MM.1S (cell line): ENCODE data around the gene FRY.

Experiments
- DNase-seq: peaks from one replicate; pipeline ENCODE4 v3.0.0-alpha.2; 2015
- H2AFZ ChIP-seq: fragments of 300-600 bp; sonication (generic); 2 replicates; pipeline ENCODE4 v1.6.0; 2016; ENCODE audit warnings: antibody characterized with exemption, low read length
- H3F3A ChIP-seq: fragments of 300-600 bp; sonication (generic); 2 replicates; pipeline ENCODE4 v1.6.1; 2016; ENCODE audit warnings: mild to moderate bottlenecking, antibody characterized with exemption, low read length, moderate library complexity, mixed read lengths; ENCODE audit not compliant: insufficient read depth
- H3K27ac ChIP-seq: fragments of 300-600 bp; sonication (generic); 2 replicates; pipeline ENCODE4 v1.5.1; 2016; ENCODE audit warnings: mild to moderate bottlenecking, low read length
- H3K27me3 ChIP-seq: fragments of 300-600 bp; sonication (generic); replicated peaks from 2 replicates; pipeline ENCODE4 v1.6.0; 2016; ENCODE audit warnings: low read length; ENCODE audit not compliant: insufficient read depth
- H3K36me3 ChIP-seq: fragments of 300-600 bp; sonication (generic); replicated peaks from 2 replicates; pipeline ENCODE4 v1.6.1; 2016; ENCODE audit warnings: mild to moderate bottlenecking, low read length, mixed read lengths; ENCODE audit not compliant: insufficient read depth
- H3K4me1 ChIP-seq: fragments of 300-600 bp; sonication (generic); 2 replicates; pipeline ENCODE4 v1.6.1; 2016; ENCODE audit warnings: low read length, mixed read lengths
- H3K4me2 ChIP-seq: fragments of 300-600 bp; sonication (generic); 2 replicates; pipeline ENCODE4 v1.6.0; 2016; ENCODE audit warnings: low read depth, low read length
- H3K4me3 ChIP-seq: fragments of 300-600 bp; sonication (generic); 2 replicates; pipeline ENCODE4 v1.5.1; 2016; ENCODE audit warnings: low read length, mixed read lengths
- H3K79me2 ChIP-seq: fragments of 300-600 bp; sonication (generic); 2 replicates; pipeline ENCODE4 v1.6.1; 2016; ENCODE audit warnings: mixed run types, low read length, mixed read lengths
- H3K9ac ChIP-seq: fragments of 300-600 bp; sonication (generic); 2 replicates; pipeline ENCODE4 v1.6.1; 2016; ENCODE audit warnings: low read length, mixed read lengths
- H3K9me2 ChIP-seq: fragments of 300-600 bp; sonication (generic); replicated peaks from 2 replicates; pipeline ENCODE4 v1.6.1; 2016; ENCODE audit warnings: mild to moderate bottlenecking, low read length, mixed read lengths; ENCODE audit not compliant: insufficient read depth
- H3K9me3 ChIP-seq: fragments of 300-600 bp; sonication (generic); replicated peaks from 2 replicates; pipeline ENCODE4 v1.6.1; 2016; ENCODE audit warnings: mild to moderate bottlenecking, low read length, mixed read lengths; ENCODE audit not compliant: insufficient read depth
- H4K20me1 ChIP-seq: fragments of 300-600 bp; sonication (generic); 2 replicates; pipeline ENCODE4 v1.6.1; 2016; ENCODE audit warnings: mild to moderate bottlenecking, low read length, moderate library complexity, mixed read lengths; ENCODE audit not compliant: insufficient read depth
- EZH2 ChIP-seq: fragments of 300-600 bp; sonication (generic); optimal IDR thresholded peaks from 2 replicates; pipeline ENCODE3; 2017; ENCODE audit warnings: low read depth, mild to moderate bottlenecking, antibody characterized with exemption, low read length, mixed read lengths
- EZH2phosphoT487 ChIP-seq: fragments of 300-600 bp; sonication (generic); IDR thresholded peaks from 2 replicates; pipeline ENCODE4 v1.6.1; 2018; ENCODE audit warnings: antibody characterized with exemption, low read length
- TF ChIP-seq, protein P1 (sequence below): fragments of 300-600 bp; sonication (generic); IDR thresholded peaks from 2 replicates; pipeline ENCODE4 v1.5.1; 2016; ENCODE audit warnings: antibody characterized with exemption, low read length, mixed read lengths

Gene FRY

GRCh38 chr13:32203221-32203620 is 171.6 kb downstream of the FRY start:
- Histone ChIP-seq H3K4me3 (no peak overlapping the region), H3K27me3 (no peaks in the 10 kb centered on the region), H3K9ac (no peak overlapping the region), H3K9me3 (no peaks in the 10 kb centered on the region), H3F3A (no peaks in the 10 kb centered on the region), H4K20me1 (no peaks in the 10 kb centered on the region), H3K4me2 (no peak overlapping the region), H3K36me3 (no peaks in the 10 kb centered on the region), H3K4me1 (no peaks in the 10 kb centered on the region), H3K79me2 (no peaks in the 10 kb centered on the region), H2AFZ (no peak overlapping the region), H3K27ac (no peak overlapping the region), H3K9me2 (no peaks in the 10 kb centered on the region)
- DNase-seq = no peak
- TF ChIP-seq, protein P1, sequence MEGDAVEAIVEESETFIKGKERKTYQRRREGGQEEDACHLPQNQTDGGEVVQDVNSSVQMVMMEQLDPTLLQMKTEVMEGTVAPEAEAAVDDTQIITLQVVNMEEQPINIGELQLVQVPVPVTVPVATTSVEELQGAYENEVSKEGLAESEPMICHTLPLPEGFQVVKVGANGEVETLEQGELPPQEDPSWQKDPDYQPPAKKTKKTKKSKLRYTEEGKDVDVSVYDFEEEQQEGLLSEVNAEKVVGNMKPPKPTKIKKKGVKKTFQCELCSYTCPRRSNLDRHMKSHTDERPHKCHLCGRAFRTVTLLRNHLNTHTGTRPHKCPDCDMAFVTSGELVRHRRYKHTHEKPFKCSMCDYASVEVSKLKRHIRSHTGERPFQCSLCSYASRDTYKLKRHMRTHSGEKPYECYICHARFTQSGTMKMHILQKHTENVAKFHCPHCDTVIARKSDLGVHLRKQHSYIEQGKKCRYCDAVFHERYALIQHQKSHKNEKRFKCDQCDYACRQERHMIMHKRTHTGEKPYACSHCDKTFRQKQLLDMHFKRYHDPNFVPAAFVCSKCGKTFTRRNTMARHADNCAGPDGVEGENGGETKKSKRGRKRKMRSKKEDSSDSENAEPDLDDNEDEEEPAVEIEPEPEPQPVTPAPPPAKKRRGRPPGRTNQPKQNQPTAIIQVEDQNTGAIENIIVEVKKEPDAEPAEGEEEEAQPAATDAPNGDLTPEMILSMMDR = no peak
- TF ChIP-seq EZH2phosphoT487 = no peak
- no peak for TF ChIP-seq EZH2

DNA sequence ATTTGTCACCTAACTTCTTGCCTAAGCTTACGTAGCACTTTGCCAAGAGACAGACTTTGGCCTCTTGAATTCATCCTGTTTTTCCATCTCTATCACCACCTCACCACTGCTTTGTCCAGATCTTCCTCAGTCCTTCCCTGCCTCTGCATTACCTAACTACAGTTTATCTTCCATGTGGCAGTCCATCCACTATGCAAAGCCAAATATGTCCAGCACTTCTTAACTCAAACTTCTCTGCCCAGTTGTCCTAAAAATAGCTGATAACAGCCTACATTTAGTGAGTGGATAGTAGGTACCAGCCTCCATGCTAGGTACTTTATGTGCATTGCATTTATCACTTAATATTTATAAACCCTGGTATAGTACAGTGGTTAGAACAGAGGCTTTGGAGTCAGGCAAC is 172.2 kb downstream of the FRY start:
- no peak overlapping the region for H3K4me3 ChIP-seq
- H3K4me1 ChIP-seq = no peaks in the 10 kb centered on the region
- no peaks in the 10 kb centered on the region for H3K36me3 ChIP-seq
- H3K9me3 ChIP-seq = no peaks in the 10 kb centered on the region
- H3F3A ChIP-seq = no peaks in the 10 kb centered on the region
- no peaks in the 10 kb centered on the region for H4K20me1 ChIP-seq
- H3K27me3 ChIP-seq = no peaks in the 10 kb centered on the region
- no peak for DNase-seq
- H2AFZ ChIP-seq = no peak overlapping the region
- no peak overlapping the region for H3K4me2 ChIP-seq
- H3K9ac ChIP-seq = no peak overlapping the region
- no peak overlapping the region for H3K27ac ChIP-seq
- no peaks in the 10 kb centered on the region for H3K9me2 ChIP-seq
- no peak for TF ChIP-seq EZH2
- TF ChIP-seq, protein P1 = no peak
- no peak for TF ChIP-seq EZH2phosphoT487
- no peaks in the 10 kb centered on the region for H3K79me2 ChIP-seq

GRCh38 chr13:32205431-32206096 is 174.0 kb downstream of the FRY start:
- H3K9me2 ChIP-seq = no peaks in the 10 kb centered on the region
- no peak overlapping the region for H3K27ac ChIP-seq
- no peak overlapping the region for H3K9ac ChIP-seq
- H4K20me1 ChIP-seq = no peaks in the 10 kb centered on the region
- no peak overlapping the region for H3K4me2 ChIP-seq
- H3K4me3 ChIP-seq = no peak overlapping the region
- no peaks in the 10 kb centered on the region for H3K36me3 ChIP-seq
- no peak overlapping the region for H2AFZ ChIP-seq
- TF ChIP-seq EZH2phosphoT487 (no peak), EZH2 (no peak)
- TF ChIP-seq, protein P1 = no peak
- no peaks in the 10 kb centered on the region for H3K79me2 ChIP-seq
- H3F3A ChIP-seq = no peaks in the 10 kb centered on the region
- DNase-seq = no peak
- no peaks in the 10 kb centered on the region for H3K27me3 ChIP-seq
- no peaks in the 10 kb centered on the region for H3K4me1 ChIP-seq
- H3K9me3 ChIP-seq = no peaks in the 10 kb centered on the region
